NCI-H2227 treated with DMSO at 0.1 percent for 48 hours (cell line): ENCODE data around the gene AKT3.

Experiments
- DNase-seq: peaks from one replicate; lab custom pipeline; 2025; lab: John Stamatoyannopoulos, UW

Gene AKT3

DNA sequence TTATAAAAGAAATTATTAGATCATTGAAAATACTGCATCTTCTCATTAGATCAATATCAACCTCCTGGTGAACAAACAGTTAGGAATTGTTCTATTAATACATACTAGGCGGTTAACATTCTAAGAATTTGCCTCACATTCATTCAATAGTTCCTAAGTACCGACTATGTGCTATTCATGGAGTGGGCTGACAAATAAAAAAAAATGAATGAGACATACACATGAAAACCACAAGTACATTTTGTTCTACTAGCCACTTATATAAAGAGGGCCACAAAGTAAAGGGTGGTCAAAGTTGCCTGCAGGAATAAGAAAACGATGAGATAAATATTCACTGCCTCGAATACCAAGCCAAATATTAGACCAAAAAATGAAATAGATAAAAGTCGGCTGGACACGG lies 299.8 kb downstream of the AKT3 start:
- no peak for DNase-seq

DNA sequence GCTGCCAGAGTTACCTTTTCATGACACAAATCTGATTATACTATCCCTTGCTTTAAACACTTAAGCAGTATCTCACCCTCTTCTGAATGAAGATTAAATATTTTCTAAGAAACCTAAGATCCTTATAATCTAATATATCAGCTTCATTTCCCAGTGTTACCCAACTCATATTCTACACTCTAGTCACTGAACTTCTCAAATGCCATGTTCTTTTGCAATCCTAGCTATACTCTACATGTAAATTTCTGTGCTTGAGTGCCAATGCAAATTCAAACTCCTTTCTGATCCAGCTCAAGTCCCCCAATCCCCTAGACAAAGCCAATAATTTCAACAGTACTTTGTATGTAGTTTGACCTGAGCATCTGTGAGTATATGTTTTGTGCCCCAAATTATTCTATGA lies 300.3 kb downstream of the AKT3 start:
- no peak for DNase-seq

DNA sequence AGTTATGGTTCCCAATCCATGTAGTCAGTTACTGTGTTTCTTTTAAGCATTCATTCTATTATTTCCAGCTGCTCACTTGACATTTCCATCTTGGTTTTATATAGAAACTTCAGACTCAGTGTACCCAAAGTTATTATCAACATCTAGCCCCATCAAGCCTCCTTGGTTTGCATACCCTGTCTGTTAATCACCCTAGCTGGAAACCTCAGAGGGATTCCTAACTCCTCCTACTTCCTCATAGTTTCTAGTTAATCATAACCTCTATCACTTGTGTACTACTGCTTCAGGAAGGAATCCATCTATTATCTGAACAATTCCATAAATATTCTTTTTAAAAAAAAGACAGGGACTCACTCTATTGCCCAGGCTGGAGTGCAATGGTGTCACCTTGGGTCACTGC lies 300.9 kb downstream of the AKT3 start:
- no peak for DNase-seq

DNA sequence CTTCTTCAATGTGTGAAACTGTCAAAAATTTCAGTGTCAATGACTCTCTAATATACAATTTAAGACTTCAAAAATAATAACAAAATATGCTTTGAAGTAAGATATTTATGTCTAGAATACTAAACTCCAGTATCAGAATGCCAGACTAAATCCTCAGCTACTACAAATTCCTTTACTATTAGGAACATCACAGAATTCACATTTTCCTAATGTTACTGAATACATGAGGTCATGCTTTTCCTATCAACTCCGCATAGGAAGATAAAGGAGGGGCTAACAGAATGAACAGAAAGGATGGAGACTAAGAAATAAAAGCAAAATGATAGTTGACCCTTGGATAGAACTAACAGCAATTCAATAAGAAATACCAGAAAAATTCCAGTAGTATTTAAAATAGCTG lies 301.5 kb downstream of the AKT3 start:
- DNase-seq: no peak

DNA sequence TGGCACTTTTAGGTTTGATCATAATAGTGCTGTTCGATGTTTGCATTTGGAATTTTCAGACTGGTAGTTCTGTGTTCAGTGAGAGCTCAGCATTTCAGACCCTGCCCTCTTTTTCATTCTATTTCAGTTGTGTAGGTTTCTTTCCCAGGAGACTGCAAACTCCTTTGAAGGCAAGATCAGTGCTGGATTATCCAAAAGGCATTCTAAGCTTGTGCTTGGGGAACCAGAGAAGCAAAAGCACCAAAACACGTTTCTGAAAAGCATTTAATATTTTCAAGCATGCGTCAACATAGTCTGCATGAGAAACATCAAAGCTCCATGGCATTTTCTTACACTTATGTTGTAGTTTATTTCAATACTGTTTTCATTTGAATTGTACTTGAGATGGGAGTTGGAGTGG lies 302.2 kb downstream of the AKT3 start:
- no peak for DNase-seq

DNA sequence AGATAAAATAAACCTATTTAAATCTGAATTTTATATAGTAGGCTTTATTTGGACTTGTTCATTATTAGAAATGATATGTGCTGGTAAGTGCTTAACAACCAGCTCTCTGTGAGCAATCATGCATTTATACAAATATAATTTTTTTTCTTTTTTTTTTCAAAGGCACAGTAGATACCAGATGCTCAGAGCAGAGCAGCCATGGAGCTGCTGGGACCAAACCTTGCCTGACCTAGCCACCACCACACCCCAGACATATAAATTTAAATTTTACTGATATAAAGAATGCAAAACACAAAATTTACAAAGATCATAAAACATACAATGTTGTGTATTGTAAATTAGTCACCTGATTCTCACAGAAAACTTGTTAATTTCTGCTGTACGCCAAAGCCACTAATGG lies 303.6 kb downstream of the AKT3 start:
- no peak for DNase-seq

DNA sequence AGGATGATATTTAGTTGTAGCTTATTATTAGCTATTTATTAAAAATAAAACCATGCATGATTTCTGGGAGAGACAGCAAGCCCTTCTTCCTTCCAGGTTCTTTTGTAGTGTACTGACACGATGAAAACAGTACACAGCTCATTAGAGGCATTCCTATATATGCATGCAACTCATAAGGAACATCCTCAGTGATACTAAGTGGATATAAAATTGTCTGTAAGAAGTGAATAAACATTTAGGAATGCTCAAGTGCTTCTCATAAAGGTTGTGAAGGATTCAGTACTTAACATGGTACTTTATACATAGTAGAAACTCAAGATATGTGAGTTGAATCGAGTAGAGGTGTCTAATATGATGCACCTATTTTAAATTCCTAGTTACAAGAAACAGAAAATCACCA lies 306.5 kb downstream of the AKT3 start:
- DNase-seq: no peak

DNA sequence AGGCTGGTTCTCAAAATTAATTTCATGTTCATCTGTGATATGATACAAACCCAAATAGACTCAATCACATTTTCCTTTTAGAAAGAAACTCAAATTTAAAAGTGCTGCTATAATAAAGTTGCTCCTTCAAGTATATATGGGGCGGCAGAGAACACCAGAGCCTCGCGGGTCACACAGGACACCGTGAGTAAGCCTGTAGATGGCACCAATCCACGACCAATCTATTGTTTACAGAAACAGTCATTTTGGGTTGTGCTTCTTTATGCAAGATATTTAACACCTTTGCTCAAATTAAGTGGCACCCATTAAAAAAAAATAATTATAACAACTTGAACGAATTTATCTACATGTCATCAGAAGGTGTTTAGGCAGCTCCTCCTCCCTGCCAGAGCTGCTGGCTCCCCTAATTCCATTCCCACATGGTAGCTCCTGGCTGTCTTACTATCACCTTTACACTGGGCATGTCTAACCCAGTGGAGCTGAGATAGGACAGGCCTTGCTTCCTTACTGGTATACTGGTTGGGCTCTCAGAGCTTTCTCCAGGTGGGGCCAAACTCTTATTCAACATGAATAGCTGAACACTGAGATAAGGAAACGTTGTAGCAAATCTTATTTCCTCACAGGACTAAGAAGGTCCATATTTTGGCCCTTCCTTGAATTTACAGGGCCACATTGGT lies 307.2 kb downstream of the AKT3 start:
- DNase-seq: no peak

DNA sequence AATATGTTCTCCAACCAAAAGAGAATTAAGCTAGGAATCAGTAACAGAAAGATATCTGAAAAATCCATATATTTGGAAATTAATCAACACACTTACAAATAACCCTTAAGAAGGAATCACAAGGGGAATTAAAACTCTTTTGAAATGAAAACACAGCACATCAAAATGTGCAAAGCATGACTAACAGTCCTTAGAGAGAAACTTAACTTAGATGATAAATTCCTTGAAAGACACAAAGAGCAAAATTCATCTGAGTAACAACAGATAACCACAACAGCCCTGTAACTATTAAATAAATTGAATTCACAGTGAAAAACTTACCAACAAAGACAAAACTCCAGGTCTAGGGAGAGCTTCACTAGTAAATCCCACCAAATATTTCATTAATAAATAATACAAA lies 310.4 kb downstream of the AKT3 start:
- no peak for DNase-seq

DNA sequence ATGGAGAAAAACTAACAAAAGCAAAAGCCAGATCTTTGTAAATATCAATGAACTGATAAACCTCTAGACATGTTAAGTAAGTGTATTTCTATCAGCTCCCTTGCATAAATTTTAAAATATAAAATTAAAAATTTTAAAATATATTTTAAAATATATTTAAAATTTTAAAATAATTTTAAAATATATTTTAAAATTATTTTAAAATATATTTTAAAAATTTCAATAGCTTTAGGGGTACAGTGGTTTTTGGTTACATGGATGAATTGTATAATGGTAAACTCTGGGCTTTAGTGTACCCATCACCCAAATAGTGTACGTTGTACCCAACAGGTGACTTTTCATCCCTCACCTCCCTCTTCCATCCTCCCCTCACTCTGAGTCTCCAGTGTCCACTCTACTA lies 315.0 kb downstream of the AKT3 start:
- DNase-seq: no peak

DNA sequence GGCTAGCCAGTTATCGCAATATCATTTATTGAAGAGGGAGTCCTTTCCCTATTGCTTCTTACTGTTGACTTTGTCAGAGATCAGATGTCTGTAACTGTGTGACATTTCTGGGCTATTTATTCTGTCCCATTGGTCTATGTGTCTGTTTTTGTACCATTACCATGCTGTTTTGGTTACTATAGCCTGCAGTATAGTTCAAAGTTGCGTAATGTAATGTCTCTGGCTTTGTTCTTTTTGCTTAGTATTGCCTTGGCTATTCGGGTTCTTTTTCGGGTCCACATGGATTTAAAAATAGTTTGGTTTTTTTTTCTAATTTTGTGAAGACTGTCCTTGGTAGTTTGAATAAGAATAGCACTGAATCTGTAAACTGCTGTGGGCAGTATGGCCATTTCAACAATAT lies 320.5 kb downstream of the AKT3 start:
- no peak for DNase-seq

DNA sequence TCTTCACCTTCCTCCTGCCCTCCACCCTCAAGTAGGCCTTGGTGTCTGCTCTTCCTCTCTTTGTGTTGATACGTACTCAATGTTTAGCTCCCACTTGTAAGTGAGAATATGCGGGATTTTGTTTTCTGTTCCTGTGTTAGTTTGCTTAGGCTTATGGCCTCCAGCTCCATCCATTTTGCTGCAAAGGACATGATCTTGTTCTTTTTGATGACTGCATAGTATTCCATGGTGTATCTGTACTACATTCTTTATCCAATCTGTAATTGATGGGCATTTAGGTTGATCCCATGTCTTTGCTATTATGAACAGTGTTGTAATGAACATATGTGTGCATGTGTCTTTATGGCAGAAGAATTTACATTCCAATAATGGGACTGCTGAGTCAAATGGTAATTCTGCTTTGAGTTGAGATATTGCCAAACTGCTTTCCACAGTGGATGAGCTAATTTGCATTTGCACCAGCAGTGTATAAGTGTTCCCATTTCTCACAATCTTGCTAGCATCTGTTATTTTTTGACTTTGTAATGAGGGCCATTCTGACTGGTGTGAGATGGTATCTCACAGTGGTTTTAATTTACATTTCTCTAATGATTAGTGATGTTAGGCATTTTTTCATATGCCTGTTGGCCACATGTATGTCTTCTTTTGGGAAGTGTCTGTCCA lies 321.5 kb downstream of the AKT3 start:
- DNase-seq: no peak

DNA sequence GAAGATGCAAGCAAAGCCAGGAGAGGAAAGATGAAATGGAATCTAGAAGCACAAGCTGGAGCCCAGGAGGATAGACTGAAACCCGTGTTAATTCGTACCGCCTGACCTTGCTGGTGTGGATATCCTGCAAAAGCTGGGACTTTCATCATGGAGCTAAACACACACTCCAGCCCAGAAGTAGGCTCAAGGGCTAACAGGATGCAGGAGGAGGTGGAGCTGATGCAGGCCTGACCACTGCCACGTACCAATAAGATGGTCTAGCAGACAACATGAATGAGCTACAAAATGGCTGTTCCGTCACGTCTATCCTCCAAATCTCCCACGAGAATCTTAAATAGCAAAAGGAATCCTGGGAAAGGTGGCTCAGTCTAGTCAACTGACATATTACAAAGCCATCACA lies 323.9 kb downstream of the AKT3 start:
- no peak for DNase-seq

DNA sequence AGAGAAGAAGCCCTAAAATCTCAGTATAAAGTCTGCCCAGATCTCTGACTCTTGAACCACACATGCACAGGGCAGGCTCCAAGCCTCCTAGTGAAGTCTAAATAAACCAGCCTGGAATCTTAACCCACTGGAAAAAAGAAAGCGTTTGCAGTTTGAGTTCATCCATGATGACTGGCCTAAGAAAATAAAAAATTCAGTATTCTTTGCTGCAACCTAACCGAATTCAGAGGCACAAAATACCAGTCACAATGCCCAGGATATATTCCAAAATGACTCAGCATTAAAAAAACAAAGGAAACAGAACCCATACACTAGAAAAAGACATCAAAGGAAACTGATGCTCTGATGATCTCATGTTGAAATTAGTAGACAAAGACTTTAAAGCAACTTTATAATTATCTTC lies 325.0 kb downstream of the AKT3 start:
- no peak for DNase-seq

DNA sequence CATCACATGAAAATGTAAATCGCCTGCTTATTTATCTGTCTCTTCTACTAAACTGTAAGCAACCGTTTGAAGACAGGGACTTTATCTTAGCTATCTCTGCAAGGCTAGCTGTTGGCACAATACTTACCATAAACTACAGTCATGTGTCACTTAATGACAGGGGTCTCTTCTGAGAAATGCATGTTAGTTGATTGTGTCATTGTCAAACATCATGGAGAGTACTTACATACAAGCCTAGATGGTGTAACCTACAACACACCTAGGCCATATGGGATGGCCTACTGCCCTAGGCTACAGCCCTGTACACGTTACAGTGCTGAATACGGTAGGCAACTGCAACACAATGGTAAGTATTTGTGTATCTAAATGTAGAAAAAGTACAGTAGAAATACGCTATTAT lies 326.3 kb downstream of the AKT3 start:
- no peak for DNase-seq

DNA sequence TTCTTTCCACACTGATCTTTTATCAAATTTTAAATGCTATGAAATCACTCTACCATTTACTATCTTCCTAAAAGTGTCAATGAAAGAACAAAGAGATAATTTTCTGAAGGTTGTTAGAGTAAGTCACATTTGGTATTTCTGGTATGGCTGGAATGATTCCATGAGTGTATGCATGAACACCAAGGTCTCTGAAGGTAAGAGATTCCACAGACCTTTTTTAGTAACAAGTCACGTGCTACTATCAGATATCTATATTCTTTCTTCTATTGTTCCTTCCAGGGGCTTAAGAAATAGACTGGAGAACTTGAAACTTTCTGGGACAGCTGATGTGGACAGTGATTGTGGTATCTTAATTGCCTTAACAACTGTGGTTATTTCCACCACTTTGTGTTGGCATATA lies 329.2 kb downstream of the AKT3 start:
- DNase-seq: no peak

DNA sequence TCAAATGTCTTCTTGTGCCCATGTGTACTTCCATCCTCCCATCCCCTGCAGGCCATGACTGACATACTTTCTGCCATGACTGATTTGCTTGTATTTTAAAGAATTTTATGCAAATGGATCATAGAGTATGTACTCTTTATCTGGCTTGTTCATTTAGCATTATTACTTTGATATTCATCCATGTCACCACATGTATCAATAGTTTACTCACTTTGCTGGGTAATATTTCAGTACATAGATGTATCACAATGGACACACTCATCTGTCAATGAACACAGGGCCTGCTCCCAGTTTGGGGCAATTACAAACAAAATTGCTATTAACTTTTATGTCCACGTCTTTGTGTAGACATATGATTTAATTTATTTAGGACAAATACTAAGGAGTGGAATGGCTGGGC lies 335.1 kb downstream of the AKT3 start:
- no peak for DNase-seq

DNA sequence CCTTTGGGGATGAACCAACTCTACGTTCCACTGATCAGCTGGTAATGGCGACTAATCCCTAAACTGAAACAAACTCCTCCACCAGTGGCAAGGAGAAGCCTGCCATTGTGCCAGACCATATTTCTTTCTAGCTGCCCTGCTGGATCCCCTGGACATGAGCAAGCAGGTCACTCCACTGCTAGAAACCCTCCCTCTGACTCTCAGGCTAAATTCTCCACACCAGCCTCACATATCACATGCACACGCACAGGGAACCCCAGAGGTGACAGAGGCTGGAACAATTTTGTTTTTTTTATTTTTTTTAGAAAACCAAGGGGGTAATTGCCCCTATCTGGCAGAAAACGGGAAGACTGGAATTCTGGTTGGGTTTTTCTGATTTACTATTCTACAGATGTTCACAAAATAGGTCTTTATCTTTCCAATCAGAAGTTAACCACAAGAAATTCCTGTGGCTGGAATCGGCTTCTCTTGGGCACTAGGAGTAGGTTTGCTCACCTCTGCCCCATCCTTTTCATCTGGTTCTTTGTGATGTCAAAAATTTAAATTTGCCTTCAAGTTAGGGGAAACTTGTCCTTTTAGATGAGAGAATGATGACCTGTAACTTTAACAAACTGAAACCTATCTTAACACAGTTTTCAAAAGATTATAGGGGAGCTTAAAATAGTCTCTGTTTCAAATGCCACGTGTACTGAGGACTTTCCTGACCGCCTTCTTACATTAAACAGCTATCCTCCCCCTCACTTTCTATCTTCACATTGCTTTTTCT lies 336.1 kb downstream of the AKT3 start:
- DNase-seq: no peak

DNA sequence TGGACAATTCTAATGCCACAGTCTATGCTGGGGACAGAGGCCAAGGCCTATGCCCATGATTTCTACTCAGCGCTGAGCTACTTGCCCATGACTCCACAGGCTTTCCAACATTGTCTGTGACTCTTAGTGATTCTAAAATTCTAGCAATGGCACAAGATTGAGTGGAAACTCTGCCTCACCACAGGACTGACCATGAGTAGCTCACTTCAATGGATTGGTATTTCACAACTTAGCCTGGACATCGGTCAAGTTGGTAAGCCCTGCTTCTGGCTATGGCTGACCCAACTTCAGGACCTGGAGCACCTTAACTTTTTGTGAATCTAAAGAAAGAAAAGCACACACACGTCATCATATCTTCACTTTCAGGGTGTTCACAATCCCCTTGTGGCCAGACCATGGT lies 339.1 kb downstream of the AKT3 start:
- DNase-seq: no peak

DNA sequence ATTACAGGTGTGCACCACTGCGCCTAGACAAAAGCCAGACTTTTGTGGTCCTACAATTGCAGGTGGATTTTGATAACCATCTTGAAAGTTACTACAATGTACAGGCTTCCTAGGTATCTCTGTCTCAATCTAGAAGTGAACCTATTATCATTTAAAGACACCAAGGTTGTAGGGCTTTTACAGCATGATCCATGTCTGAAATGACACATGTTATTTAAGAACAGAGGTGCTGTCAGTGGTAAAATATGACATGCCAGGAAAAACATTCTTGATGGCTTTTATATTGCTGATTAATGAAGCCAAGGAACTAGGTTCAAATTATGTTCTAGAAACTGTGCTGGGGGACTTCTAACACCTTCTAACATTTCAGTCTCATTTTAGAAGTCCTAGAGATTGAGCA lies 341.1 kb downstream of the AKT3 start:
- no peak for DNase-seq

DNA sequence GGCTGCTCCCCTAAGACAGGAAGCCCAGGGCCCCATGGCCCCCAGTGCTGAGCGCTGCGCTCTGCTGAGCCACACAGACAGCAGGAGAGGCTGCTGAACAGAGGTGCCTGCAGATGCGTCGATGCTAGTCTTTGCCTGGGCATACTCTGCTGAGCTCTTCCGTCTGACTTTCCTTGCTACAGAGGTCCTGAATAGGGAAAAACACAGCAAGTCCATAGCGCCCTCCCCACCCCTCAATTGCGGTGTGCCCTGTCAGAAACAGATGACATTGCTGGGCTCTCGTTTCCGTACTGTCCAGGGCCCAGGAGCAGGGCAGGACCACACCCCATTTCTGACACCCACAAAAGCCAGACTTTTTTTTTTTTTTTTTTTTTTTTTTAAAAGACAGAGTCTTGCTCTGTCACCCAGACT lies 341.7 kb downstream of the AKT3 start:
- DNase-seq: no peak

DNA sequence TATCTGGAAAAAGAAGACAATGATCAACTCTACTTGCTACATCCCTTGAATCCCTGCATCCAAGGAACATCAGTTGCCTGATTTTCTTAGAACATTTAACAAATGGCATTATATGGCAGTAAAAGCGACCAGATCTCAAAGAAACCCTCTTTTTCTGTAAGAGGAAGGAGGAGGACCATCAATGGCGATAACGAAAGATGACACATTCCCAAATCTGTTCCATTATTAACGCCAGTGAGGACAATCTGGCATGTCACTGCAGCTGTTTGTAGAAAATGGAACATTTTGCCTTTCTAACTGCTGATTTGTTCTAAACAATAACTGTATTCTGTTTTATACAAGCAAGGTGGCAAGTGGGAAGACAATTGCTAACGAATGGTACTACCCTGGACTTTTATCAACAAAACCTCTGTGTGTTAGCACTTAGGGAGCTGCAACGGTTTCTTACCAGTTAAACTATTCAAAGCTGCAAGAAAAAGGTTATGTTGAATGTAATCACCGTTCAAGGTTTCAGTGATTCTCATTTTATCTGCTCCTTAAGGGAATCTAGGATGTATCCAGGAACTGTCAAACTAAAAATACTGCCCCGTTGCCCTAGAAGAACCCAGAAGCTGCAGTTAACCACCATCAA lies 342.3 kb downstream of the AKT3 start:
- DNase-seq: no peak
